ENCODE data around the gene ZSWIM7.
"Not testable (repeated sequence)": the region's sequence is repeated elsewhere in the genome, so short reads cannot be mapped to it uniquely, and the experiment has no call there.

- TF ChIP-seq CTCF, EZH2 (IDR thresholded peaks at IDR 0.05): not testable (repeated sequence)
Observed at GRCh38 chr17:15936481-15936880, 63.0 kb downstream of the ZSWIM7 start.
